NCI-H1105 treated with DMSO at 0.1 percent for 48 hours (cell line): Measurements from ENCODE around the gene CFAP77.

ENCODE experiments used
- DNase-seq: peaks from one replicate; lab custom pipeline; 2025; lab: John Stamatoyannopoulos, UW

The CFAP77 gene

DNA sequence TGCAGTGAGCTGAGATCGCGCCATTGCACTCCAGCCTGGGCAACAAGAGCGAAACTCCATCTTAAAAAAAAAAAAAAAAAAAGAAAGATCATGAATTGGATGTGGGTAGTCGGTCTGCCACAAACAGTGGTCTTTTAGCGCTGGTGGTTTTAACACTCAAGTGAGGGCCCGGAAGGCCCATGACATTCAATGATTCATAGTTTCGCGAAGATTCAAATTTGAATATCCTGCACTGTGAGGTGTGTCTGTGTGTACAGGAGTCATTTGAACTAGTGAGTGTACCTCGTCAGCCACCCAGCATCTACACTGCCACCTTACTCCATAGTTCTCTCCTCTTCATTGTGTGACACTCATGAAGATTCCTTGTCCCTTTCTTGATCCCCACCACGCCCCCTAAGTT, 41.3 kb downstream of the CFAP77 start:
- DNase-seq = no peak

DNA sequence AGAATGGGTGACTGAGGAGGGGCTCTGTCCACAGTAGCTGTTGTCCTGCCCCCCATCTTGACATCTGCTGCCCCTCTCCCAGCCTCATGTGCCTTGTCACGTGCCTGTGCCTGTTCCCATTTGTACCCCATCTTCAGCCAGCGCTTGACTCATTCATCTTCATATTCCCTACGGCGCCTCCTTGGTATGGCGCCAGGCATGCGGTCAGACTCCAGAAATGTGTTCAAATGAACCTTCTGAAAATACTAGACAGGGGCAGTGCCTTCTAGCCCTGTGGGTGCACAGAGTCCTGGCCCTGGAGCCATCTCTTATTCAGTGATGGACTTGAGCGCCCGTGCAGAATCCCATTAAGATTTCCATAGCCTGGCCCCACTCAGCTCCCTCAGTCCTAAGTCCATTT, 46.2 kb downstream of the CFAP77 start:
- no peak for DNase-seq

DNA sequence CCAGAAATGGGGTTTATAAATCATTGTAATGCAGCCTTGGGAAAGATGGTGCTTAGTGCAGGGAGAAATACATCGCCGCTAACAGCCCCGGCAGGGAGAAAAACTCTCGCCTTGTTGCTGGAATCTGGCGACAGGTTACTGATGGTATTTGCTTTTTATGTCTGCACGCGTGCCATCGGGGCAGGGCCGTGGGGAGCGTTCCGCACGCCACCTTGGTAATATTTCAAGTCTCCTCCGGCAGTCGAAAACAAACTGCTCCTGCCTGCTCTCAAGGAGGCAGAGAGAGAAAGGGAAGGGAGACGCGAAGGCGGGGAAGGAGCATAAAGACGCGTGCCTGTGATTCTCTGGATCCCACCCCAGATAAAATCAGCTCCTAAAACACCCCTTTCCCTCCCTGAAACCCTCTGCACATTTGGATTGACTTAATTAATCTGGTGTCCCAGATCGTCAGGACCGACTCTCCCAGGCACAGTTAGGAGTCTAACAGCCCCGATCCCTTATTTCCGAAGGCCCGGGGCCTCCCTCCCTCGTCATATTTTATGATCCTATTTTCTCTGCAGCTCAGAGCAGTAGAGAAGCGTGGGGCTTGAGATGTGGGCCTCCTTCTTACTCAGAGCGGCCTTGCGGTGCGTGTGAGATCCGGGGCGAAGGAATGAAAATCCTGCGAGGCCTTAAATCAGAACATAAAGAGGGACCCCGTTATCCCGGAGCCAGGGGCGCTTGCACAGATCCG, 47.7 kb downstream of the CFAP77 start:
- DNase-seq = no peak

DNA sequence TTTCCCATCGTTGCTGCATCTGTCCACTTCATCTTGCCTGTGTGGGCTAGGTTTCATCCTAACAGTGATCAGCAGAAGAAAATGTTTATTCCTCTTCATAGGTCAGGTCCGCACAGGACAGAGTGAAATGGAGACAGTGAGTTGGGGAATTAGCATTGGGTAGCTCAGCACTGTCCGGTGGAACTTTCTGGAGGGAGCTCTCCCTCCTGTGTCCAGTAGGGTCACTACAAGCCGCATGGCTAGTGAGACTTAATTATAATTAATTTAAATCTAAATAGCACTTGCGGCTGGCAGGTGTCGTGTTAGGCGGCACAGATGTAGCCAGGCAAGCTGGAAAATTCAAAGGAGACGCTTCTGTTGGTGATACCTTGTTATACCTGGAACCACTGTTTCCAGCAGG, 48.4 kb downstream of the CFAP77 start:
- no peak for DNase-seq

DNA sequence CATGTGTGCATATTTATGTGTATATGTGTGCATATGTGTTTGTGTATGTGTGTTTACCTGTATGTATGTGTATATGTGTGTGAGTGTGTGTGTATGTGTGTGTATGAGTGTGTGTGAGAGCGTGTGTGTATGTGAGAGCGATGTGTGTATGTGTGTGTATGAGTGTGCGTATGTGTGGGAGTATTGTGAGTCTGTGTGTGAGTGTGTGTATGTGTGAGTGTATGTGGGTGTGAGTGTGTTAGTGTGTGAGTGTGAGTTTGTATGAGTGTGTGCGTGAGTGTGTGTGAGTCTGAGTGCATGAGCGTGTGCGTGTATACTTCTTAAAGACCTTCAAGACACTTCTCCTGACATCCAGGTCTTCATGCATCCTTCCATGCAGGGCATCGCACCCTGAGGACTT, 49.6 kb downstream of the CFAP77 start:
- DNase-seq = no peak

DNA sequence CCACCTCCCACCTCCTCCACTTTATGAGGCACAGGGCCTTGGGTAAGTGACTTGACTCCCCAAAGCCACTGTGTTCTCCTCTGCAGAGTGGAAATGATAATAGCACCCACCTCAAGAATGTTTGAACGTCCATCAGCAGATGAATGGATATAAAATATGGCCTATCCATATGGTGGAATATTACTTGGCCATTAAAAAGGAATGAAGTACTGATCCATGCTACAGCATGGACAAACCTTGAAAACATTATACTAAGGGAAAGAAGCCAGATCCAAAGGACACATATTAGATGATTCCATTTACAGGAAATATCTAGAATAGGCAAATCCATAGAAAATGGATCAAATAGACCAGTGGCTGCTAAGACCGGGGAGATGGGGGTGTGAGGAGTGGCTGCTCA, 50.2 kb downstream of the CFAP77 start:
- DNase-seq = no peak

DNA sequence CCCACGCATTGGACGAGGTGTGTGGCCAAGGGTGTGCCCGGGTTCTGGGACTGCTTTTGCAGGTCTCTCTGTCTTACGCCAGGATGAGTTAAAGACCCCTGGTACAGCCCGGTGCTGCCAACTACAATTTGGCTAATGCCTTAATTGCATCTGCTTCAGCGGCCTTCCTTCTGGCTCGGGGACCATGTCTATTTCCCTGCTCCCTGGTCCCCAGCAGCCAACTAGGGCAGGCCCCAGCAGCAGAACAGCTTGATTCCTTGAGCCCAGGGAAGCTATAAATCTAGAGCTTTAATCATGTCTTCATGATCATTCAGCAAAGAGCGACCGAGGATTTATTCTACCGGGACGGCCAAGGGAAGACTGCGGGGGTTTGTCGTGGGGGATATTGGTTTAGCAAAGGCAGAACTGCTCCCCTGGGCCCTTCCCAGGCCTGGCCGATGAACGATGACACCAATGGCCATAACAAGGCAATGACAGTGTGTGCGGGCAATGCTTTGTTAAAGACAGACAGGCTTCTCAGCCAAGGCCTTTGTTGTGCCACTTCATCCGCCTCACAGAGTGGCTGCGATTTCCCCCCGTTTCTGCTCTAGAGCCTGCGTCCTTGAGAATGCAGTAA, 51.4 kb downstream of the CFAP77 start:
- DNase-seq = no peak

DNA sequence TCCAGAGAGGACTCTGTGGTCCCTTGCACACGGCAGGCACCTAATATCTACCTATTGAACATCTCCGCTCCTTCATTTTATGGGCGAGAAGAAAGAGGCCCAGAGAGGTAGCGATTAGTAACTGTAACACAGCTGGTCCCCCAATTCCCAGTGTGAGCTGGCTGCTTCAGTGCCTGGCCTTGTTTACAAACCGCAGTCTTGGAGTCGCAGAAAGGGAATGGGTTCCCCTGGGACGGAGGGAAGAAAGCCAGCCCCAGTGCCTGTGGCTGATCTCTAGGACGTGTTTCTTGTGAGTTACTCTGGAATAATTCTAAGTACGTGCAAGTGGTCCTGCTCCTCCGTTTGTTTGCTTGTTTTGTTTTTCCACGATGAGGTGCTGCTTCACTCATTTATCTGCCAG, 52.0 kb downstream of the CFAP77 start:
- DNase-seq = no peak

DNA sequence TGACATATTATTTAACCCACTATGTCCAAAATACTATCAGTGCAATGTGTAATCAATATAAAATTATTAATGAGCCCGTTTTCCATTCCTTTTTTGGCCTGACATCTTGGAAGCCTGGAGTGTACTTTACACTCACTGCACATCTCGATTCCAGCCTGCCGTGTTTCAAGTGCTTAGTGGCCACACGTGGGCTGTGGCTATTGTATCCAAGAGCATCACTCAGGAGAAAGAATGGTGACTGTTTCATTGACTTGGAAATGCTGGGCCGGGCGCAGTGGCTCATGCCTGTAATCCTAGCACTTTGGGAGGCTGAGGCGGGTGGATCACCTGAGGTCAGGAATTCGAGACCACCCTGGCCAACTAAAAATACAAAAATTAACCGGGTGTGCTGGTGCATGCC, 54.5 kb downstream of the CFAP77 start:
- DNase-seq = no peak

DNA sequence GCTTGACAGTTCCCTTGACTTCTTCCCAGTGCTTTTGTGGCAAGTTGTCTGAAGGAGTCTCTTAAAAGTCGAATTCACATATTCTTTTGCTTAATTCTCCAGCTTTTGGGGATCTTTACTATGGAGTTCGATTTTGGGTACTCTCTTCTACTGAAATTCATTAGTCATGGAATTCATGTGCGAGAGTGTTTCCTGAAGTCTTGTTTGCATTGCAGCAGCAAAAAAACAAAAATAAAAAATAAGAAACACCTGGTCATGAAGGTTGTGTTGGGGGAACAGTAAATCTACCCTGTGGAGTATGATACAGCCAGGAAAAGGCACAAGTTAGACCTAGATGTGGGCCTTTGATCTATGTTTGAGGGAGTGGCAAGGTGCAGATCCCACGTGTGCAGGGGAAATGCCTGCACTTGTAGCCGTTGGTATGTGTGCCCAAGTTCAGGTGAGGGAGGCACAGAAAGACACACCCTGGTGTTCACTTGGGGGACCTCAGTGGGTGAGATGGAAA, 55.2 kb downstream of the CFAP77 start:
- no peak for DNase-seq

DNA sequence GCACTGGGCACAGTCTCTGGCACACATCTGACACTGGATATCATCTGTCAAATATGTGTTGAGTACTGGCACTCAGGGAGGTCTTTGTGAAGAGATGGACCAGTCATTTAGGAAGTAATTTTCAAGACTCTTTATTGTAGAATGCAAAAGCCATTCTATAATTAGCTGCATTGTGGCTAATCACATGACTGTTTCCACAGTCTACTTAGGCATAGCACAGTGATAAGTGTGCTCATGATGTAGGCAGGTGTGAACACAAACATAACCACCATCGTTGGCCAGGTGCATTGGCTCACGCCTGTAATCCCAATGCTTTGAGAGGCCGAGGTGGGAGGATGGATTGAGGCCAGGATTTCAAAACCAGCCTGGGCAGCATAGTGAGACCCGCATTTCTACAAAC, 62.2 kb downstream of the CFAP77 start:
- DNase-seq = peak; percentile 76

DNA sequence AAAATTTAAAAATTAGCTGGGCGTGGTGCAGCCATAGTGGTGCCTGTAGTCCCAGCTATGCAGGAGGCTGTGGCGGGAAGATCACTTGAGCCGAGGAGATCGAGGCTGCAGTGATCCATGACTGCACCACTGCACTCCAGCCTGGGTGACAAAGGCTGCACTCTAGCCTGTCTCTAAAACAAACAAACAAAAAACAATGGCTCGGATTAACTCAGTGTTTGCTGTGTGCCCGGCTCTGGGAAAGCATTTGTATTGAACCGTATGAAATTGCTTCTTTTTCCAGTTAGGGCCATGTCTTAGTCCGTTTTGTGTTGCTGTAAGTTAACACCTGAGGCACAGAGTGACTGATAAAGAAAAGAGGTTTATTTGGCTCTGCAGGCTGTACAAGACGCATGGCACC, 62.6 kb downstream of the CFAP77 start:
- no peak for DNase-seq

DNA sequence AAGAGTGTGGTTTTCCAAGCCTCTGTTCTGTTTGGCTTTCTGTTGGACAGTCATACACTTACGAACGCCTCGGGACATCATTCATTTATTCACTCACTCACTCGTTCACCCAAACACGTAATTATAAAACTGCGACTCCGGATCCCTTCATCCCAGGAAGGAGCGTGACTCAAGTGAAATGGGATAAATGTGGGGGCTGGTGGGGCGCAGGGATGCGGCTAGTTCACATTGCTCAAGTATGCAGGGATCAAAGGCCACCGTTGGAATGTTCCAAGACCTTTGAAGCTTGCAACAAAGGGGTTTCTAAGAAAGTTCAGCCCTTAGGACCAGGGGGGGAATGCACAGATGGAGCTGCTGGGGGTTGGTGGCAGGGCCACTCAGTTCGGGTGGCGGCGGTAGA, 64.2 kb downstream of the CFAP77 start:
- DNase-seq = no peak

DNA sequence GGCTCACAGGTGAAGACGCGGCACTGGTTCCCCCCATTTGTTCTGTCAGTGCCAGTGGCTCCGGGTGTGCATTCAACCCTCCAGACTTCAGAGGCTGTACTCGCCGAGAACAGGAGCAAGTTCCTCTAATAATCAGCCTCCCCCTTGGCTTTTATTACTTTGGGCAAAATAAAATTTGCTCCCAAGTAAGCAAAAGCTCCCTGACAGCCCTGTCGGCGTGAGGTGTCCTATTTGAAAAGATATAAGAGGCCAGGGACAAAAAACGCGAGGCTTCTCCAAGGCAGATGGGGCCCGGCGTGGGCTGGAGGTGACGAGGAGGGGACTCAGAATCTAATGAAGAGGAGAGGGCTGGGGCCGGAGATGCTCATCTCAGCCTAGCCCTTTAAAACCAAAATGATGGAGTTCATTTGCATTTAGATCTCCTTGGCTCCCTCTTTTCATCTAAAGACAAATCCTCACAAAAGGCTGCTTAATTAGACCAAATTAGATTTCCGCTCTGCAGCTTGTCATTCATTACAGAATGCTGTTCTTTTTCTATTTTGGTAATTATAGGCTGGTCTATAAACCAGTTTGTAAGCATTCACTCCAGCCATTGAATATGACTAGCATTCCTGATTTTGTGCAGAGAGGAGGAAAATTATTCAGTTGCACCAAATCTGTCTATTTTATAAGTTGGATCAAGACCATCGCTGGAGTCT, 68.5 kb downstream of the CFAP77 start:
- DNase-seq = no peak

DNA sequence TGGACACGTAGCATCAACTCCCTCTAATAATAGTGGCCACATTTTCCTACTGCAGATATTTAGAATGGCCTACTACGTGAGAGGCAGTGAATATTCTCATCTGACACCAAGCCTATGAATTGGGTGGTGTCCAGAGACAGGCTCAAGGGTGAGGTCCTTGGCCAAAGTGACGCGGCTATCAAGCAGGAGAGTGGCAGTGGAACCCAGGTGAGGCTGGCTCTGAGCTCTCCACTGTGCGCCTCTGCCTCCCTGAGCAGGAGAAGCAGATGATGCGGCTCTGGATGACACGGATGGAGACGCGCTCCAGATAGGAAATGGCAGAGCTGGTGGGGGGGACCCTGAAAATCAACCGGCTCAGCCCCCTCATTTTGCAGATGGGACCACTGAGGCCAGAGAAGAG, 69.7 kb downstream of the CFAP77 start:
- DNase-seq = no peak

DNA sequence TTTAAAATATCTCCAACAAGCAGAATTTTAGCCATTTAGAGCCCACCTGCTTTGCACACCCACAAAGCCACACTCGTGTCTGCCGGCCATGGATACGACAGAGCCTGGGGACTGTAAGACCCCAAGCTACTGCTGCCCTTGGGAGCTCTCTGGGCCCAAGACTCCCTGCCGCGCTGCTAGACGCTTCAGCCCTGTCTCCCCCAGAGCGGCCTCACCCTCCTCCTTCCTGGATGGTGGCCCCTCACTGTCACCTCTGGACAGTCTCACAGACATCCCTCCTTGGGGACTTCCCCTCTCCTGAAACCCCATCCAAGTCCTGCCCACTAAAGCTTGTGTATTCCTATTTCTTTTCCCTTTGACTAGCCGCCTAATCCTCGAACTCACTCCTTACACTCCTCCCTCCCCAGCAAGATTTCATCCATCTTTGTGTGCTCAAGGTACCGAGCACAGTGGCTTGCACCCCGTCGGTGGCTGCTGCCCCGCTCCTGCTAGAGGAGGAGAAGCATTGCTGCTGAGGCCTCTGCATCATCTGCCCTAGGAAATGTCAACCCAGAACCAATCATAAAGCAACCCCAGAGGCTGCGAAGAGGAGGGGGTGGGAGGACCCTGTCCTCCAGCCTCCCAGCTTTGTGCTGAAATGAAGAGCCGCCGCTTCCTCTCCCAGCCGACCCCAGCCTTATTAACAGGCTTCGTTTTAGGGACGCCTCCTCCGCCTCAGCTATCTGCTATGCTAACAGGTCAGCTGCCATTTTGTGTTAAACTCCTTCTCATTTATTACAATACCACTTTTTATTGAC, 71.2 kb downstream of the CFAP77 start:
- DNase-seq = no peak

DNA sequence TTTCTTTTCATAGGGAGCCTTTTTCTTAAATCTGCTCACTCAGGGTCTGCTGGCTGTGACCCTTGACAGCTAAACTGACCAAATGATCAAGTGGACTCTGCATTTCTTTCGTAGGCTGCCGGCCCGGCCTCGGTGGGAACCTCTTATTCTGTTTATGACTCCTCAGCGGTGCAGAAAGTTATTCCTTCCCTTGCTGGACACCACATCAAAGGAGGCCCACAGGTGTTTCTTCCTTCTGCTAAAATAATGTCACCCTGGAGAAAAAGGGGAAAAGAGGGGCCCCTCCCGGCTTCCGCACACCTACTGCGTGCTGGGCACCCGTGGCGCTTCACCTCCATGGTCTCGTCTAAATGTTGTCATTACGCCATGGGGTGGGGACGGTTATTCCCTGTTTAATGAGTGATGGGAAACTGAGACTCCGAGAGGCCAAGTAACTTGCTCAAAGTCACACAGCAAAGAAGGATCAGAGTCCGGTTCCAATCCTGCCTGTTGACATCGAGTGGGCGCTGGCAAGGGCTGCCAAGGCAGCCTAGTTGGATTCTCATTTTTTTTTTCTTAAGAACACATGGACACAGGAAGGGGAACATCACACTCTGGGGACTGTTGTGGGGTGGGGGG, 72.3 kb downstream of the CFAP77 start:
- DNase-seq = no peak

DNA sequence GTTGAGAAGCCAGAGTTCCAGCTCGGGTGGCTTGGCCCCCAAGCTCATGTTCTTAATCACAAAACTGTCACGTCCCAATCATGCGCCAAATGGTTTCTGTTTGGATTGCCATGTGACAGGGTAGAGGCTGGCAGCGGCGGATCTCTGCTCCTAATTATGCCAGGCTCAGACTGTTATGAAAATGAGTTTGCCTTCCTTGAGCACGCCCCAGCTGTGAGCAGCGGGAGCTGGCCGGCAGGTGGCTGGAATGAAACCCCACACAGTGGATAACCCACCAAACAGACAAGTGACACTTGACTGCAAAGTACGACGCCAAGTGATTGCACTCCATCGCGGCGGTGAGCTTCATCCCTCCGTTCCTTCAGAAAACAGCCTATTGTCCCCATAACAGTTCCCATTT, 75.4 kb downstream of the CFAP77 start:
- DNase-seq = peak; percentile 36

DNA sequence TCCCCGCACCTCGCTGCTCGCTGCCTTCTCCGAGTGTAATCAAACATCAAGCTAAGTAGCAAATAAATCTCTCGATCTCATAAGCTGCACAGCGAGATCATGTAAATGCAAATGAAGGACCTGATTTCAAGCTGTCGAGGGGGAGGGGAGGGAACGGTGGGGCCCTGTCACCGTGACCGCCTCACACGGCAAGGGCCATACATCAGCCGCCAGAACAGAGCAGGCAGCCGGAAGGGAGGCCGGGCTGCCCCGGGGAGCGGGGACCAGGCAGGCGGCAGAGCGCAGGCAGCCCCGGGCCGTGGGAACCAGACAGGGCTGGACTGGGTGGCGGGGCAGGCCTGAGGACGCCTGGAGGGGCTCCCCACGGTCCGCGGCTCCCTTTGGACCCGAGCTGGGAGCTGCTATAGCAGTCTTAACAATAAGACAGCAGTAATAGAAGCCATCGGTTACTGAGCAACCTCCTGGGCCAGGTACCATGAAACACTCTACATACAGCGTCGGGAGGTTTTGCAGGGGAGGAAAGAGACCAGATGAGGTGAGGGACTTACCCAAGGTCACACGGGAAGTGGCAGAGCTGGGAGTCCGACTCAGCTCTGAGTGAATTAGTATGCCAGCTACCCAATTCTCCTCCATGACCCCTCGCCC, 76.8 kb downstream of the CFAP77 start:
- DNase-seq = no peak

DNA sequence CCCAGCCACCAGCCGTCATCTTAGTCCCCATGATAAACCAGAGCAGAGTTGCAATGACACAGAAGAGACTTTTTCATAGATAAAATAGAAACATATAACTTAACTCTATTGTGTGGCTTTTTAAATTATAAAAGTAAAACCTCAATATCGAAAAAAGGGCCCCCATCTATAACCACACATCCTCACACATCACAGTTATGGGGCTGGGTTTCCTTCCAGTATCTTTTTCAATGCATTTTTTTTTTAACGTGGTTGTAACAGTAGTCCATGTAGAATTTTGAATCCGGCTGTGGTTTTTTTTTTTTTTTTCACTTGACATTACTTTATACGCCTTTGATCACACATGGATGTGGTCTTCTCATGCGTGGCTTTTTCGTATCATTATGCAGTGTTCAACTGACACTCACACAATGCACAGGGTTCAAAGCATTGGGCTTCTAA, 77.4 kb downstream of the CFAP77 start:
- DNase-seq = no peak

DNA sequence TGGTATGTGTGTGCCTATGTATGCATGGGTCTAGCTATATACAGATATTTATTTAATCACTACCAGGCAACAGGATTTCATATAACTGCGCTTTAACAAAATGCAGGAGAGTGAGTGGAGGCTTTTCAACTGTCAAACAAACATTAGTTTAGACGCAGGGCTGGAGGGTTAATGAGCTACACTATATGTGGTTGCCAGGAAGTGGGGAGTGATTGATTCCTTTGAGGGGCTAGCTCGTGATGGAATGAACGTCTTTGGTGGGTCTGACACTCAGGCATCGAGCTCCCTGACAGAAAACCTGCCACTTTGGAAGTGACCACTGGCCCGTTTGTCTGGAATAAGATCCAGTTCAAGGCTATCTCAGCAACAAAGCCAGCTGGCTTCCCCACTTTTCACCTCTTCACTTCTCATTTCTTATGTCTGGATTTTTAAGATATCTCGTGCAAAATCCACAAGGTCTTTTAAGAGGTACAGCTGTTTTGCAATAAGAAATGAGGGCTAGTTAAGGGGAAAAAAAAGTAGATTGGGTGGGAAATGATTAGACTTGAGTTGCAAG, 78.0 kb downstream of the CFAP77 start:
- no peak for DNase-seq
